ENCODE measurements around the gene HDAC4. TPM values are rescaled to one million over a fixed set of nuclear protein-coding genes. Genes with fewer than 3 reads are reported as not detected.

The HDAC4 gene
- total and polyA plus RNA-seq, 9 of the 15 experiments (the other 6 are each of a cell fraction or from before 2014, with no cell fraction given): 0.11 to 20.2 (median 4.0) TPM

DNA sequence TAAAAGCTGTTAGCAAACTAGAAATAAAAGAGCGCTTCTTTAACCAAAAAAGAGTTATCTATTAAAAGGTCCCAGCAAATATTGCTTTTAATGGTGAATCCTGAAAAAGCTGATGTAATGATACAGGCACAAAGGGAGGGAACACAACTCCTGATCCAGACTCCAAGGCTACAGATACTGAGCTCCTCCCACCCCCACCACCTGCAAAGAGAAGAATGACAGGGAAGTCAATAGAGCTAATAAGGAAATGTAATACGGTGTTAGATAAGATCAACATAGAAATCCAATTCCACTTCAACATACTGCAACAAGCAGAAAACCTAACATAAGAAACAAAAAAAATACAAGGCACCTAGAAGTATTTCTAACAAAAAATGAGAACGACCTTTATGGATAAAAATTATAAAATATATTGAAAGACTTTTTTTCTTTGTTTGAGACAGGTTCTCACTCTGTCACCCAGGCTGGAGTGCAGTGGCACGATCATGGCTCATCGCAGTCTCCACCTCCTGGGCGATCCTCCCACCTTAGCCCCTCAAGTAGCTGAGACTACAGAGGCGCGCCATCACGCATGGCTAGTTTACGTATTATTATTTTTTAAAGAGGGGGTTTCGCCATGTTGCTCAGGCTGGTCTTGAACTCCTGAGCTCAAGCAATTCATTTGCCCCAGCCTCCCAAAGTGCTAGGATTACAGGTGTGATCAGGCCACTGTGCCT is 192.2 kb downstream of the HDAC4 start:
- Histone ChIP-seq H3K79me2 (ENCODE audit: control insufficient read depth, insufficient read depth, low read length) (peaks cover 3% of the 10 kb centered on the region; the same call in 2 of the 3 replicates), H3K4me3 (no peak overlapping the region), H3K4me2 (ENCODE audit: insufficient read depth, low read length) (no peak overlapping the region), H3K9me3 (replicated peaks; ENCODE audit: control insufficient read depth, insufficient read depth, low read depth, low read length) (no peaks in the 10 kb centered on the region), H3K27ac (ENCODE audit: extremely low read depth, low read depth, low read length) (no peak overlapping the region), H3K4me1 (replicated peaks in 1 of 2; ENCODE audit: control insufficient read depth in 2 of 2, insufficient read depth in 2 of 2, low read length in 2 of 2) (peaks cover 11 to 14% of the 10 kb centered on the region in 2 experiments; a peak in 4 of 5 replicates), H3K27me3 (ENCODE audit: control insufficient read depth in 2 of 2, insufficient read depth in 2 of 2, low read length in 2 of 2) (no peaks in the 10 kb centered on the region), H2AFZ (ENCODE audit: low read depth, low read length) (no peak overlapping the region), H3K36me3 (ENCODE audit: control insufficient read depth, insufficient read depth, low read length) (no peaks in the 10 kb centered on the region), H4K20me1 (replicated peaks; ENCODE audit: control insufficient read depth, insufficient read depth, low read length) (peaks cover 13% of the 10 kb centered on the region; the same call in 1 of the 2 replicates), H3K9ac (ENCODE audit: insufficient read depth in 1 of 2, low read depth in 2 of 2, low read length in 2 of 2) (no peak overlapping the region), H3K9me1 (ENCODE audit: control insufficient read depth, insufficient read depth, low read length) (no peaks in the 10 kb centered on the region)
- CTCF ChIA-PET (ENCODE audit: low intra/inter-chr PET ratio): no interaction called here
- no peak for DNase-seq (ENCODE audit: extremely low read depth in 1 of 4, low spot score in 3 of 4)
- no peak for ATAC-seq
- in situ Hi-C loops (cut with MboI) (no loop called here), intact Hi-C loops (cut with micrococcal nuclease) (no loop called here)
- POLR2A ChIA-PET: interaction anchor here (0.8 kb wide), 1 partner anchor 10 kb away, joined by 3 read pairs; no protein-coding TSS in a partner anchor
- FAIRE-seq: no peak
- 92% methylated on average over 8 of the region's 11 CpGs for WGBS (ENCODE audit: insufficient coverage, low coverage, missing lambda C conversion rate)
- no TSS peak for BruUV-seq (replicated peaks)
- TF ChIP-seq, protein P1, sequence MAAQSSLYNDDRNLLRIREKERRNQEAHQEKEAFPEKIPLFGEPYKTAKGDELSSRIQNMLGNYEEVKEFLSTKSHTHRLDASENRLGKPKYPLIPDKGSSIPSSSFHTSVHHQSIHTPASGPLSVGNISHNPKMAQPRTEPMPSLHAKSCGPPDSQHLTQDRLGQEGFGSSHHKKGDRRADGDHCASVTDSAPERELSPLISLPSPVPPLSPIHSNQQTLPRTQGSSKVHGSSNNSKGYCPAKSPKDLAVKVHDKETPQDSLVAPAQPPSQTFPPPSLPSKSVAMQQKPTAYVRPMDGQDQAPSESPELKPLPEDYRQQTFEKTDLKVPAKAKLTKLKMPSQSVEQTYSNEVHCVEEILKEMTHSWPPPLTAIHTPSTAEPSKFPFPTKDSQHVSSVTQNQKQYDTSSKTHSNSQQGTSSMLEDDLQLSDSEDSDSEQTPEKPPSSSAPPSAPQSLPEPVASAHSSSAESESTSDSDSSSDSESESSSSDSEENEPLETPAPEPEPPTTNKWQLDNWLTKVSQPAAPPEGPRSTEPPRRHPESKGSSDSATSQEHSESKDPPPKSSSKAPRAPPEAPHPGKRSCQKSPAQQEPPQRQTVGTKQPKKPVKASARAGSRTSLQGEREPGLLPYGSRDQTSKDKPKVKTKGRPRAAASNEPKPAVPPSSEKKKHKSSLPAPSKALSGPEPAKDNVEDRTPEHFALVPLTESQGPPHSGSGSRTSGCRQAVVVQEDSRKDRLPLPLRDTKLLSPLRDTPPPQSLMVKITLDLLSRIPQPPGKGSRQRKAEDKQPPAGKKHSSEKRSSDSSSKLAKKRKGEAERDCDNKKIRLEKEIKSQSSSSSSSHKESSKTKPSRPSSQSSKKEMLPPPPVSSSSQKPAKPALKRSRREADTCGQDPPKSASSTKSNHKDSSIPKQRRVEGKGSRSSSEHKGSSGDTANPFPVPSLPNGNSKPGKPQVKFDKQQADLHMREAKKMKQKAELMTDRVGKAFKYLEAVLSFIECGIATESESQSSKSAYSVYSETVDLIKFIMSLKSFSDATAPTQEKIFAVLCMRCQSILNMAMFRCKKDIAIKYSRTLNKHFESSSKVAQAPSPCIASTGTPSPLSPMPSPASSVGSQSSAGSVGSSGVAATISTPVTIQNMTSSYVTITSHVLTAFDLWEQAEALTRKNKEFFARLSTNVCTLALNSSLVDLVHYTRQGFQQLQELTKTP (IDR thresholded peaks at IDR 0.05; ENCODE audit: low read depth in 1 of 2, partially characterized antibody in 2 of 2): no peak
- TF ChIP-seq PHB2 (IDR thresholded peaks at IDR 0.05; ENCODE audit: low read depth) (no peak), HNRNPLL (IDR thresholded peaks at IDR 0.05; ENCODE audit: low read depth, low read length, poor library complexity, severe bottlenecking) (no peak), PCBP2 (IDR thresholded peaks at IDR 0.05; ENCODE audit: low read depth, low read length, poor library complexity, severe bottlenecking) (no peak), CREM (IDR thresholded peaks at IDR 0.05; ENCODE audit: low read depth) (no peak), MEF2D (tag; conservative IDR thresholded peaks at IDR 0.05; ENCODE audit: low read depth) (no peak), ZNF282 (CRISPR knock-in tag; IDR thresholded peaks at IDR 0.05) (no peak), ZNF551 (CRISPR knock-in tag; IDR thresholded peaks at IDR 0.05) (no peak)
- TF ChIP-seq, protein P2, sequence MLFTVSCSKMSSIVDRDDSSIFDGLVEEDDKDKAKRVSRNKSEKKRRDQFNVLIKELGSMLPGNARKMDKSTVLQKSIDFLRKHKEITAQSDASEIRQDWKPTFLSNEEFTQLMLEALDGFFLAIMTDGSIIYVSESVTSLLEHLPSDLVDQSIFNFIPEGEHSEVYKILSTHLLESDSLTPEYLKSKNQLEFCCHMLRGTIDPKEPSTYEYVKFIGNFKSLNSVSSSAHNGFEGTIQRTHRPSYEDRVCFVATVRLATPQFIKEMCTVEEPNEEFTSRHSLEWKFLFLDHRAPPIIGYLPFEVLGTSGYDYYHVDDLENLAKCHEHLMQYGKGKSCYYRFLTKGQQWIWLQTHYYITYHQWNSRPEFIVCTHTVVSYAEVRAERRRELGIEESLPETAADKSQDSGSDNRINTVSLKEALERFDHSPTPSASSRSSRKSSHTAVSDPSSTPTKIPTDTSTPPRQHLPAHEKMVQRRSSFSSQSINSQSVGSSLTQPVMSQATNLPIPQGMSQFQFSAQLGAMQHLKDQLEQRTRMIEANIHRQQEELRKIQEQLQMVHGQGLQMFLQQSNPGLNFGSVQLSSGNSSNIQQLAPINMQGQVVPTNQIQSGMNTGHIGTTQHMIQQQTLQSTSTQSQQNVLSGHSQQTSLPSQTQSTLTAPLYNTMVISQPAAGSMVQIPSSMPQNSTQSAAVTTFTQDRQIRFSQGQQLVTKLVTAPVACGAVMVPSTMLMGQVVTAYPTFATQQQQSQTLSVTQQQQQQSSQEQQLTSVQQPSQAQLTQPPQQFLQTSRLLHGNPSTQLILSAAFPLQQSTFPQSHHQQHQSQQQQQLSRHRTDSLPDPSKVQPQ (CRISPR knock-in tag; IDR thresholded peaks at IDR 0.05; ENCODE audit: borderline replicate concordance): no peak
- TF ChIP-seq, protein P3, sequence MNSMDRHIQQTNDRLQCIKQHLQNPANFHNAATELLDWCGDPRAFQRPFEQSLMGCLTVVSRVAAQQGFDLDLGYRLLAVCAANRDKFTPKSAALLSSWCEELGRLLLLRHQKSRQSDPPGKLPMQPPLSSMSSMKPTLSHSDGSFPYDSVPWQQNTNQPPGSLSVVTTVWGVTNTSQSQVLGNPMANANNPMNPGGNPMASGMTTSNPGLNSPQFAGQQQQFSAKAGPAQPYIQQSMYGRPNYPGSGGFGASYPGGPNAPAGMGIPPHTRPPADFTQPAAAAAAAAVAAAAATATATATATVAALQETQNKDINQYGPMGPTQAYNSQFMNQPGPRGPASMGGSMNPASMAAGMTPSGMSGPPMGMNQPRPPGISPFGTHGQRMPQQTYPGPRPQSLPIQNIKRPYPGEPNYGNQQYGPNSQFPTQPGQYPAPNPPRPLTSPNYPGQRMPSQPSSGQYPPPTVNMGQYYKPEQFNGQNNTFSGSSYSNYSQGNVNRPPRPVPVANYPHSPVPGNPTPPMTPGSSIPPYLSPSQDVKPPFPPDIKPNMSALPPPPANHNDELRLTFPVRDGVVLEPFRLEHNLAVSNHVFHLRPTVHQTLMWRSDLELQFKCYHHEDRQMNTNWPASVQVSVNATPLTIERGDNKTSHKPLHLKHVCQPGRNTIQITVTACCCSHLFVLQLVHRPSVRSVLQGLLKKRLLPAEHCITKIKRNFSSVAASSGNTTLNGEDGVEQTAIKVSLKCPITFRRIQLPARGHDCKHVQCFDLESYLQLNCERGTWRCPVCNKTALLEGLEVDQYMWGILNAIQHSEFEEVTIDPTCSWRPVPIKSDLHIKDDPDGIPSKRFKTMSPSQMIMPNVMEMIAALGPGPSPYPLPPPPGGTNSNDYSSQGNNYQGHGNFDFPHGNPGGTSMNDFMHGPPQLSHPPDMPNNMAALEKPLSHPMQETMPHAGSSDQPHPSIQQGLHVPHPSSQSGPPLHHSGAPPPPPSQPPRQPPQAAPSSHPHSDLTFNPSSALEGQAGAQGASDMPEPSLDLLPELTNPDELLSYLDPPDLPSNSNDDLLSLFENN (IDR thresholded peaks at IDR 0.05; ENCODE audit: low read depth in 2 of 2, low read length in 2 of 2): no peak
